Cardiac fibroblast (primary cell): ENCODE data around the gene GPX3.

ENCODE experiments used
- DNase-seq, 2 donors: peaks; one replicate each; pipeline versions ENCODE4 v3.0.0 to v3.0.0-alpha.2; 2010; ENCODE audit warnings: low read depth in 2 of 2
- H3K4me3 ChIP-seq, 2 donors: replicated peaks in 1 of 2; 1 replicate in 1 of 2; 2 replicates in 1 of 2; pipeline ENCODE4 v1.5.1; 2011; ENCODE audit warnings: low read depth in 2 of 2, low read length in 2 of 2, mild to moderate bottlenecking in 2 of 2, moderate library complexity in 1 of 2
- CTCF ChIP-seq: IDR thresholded peaks from one replicate; pipeline ENCODE4 v1.5.1; 2011; ENCODE audit warnings: low read depth, mild to moderate bottlenecking, low read length, inconsistent platforms

GPX3 gene

DNA sequence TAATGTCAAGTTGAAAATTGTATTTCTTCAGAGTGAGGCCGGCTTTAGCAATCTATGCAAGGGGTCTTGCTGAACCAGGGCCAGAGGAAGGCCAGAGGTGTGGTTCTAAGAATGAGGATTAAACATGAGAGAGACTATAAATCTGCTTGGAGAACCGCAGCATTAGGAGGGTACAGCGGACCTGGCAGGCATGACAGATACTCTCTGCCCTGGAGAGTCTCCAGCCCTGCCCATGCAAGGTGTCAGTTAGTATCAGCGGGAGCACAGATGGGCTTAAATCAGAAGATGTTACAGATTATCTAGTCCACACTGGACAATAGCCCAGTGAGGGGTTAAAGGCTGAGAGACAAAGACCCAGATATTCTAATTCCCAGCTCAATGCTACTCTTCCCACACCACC, 11.5 kb upstream of the GPX3 start:
- no peak for TF ChIP-seq CTCF
- no peak for DNase-seq

GRCh38 chr5:151012862-151013261, 7.5 kb upstream of the GPX3 start:
- no peak for DNase-seq
- no peak for TF ChIP-seq CTCF
- no peak overlapping the region for H3K4me3 ChIP-seq

More for the DNA sequence above, 11.5 kb upstream of the GPX3 start:
- H3K4me3 ChIP-seq: no peak overlapping the region

DNA sequence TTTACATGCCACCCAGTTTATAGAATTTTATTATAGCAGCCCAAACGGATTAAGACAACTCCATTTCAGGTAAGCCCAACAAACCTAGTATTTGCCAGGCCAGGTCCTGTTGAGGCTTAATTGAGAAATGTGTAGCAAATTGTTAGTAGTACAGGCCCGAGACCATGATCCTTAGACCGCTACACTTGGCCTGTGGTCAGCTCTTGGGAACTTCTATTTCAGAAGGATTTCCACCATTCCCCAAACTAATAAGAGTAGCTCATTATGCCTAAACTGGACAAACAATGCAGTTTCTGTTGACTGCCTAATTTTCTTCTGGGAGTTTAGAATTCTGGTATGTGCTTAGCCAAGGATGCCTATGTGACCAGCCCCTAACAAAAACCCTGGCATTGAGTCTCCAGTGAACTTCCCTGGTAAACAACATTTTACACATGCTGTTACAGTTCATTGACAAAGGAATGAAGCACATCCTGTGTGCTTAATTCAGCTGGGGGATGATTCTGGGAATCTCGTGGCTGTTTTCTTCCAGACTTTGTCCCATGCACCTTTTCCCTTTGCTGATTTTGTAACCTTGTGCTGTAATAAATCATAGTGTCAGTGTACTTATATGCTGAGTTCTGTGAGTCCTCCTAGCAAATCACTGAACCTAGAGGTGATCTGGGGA, 5.6 kb upstream of the GPX3 start:
- no peak for TF ChIP-seq CTCF
- peak in 1 of 2 donors; percentile 64 for DNase-seq

GRCh38 chr5:151015974-151016587, 4.3 kb upstream of the GPX3 start:
- no peak for TF ChIP-seq CTCF
- no peak overlapping the region for H3K4me3 ChIP-seq
- no peak for DNase-seq

More for the DNA sequence above, 5.6 kb upstream of the GPX3 start:
- H3K4me3 ChIP-seq: no peak overlapping the region

DNA sequence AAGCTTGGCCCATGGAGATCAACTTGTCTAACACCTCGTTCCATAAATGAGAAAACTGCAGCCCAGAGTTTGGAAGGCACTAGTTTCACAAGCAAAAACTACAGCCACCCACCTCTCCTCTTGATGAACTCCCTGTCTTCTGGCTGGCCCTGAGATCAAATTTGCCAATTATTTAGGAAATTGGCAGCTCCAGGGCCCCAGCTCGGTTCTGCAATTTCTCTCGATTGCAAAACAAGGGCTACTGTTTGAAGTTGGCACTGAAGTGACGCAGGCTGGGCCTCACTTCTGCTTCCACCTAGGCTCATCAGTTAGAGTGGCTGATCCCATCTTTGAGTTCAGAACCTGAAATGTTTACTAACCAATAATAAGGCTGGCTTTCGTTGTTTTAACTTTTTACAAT, 3.7 kb upstream of the GPX3 start:
- no peak for DNase-seq
- no peak overlapping the region for H3K4me3 ChIP-seq
- no peak for TF ChIP-seq CTCF

- TF ChIP-seq CTCF: no peak
- H3K4me3 ChIP-seq: no peak overlapping the region
- DNase-seq: no peak
These were observed 2.5 kb upstream of the GPX3 start for GRCh38 chr5:151017897-151018296.
